HG03108 (cell line): Measurements from ENCODE around the gene CCNQ.

Experiments used
- ATAC-seq: cut with Tn5 transposase; IDR thresholded peaks from one replicate; pipeline ENCODE4 v1.9.1; 2021; ENCODE audit warnings: moderate library complexity; ENCODE audit not compliant: unreplicated experiment

Gene CCNQ

DNA sequence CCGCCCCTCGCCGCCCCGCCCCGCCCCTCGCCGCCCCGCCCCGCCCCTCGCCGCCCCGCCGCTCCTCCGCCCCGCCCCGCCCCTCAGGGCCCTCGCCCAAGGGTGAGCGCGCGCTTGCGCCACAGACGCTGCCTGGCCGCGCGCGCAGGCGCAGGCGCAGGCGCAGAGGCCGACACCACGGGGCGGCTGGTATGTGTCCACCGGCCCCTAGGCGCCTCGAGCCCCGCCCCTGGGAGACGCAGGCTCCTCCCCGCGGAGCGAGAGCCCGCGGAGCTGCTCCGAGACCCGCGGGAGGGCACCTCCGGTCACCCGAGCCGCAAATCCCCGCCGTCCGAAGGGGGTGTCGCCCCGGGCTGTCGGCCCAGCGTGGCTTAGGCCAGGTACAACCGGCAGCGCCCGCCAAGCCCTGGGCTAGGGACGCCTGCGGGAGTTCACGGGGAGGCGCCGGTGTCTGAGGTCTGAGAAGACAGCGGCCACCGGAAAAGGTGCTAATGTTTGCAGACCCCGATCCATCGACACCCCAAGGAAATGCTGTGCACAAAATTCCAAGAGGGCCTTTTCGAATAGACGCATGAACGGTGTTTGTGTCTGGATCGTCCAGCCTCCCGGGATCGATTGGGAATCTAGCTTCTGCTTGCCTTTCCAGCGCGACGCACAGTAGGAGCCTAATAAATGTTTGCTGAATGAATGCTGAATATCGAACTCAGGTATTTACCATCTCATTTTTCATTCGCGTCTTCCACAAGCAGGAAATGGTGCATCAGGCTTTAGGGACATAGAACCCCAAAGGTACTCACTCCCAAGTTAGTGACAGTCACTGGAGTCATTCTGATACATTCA, 473 bp upstream of the CCNQ start:
- peak; percentile 83 for ATAC-seq

DNA sequence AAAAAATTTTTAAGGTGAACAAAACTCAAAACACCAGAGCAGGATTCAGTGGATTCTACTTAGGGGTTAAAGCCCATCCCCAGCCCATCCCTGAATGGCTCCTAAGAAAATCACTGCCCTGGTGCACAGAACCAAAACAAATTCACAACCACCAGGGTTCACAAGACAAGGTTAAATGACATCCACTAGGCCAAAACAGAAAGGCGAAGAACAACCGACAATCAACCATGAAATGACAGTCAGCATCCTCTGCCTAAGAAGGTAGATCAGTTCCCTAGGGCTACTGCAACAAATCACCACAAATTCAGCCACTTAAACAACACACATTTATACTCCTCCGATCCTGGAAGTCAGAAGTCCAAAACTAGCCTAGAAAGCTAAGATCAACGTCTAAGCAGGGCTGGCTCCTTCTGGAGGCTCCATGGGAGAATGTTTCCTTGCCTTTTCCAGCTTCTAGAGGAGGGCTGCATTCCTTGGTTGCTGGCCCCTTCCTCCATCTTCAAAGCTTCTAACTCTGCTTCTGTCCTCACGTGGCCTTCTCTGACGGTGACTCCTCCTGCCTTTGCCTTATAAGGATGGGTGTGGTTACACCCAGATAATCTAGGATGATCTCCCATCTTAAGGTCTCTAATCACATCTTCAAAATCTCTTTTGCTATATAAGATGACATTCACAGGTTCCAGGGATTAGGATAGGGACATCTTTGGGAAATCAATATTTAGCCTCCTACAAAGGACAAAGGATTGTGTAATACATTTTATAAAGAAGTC, 1.8 kb downstream of the CCNQ start:
- ATAC-seq: no peak

DNA sequence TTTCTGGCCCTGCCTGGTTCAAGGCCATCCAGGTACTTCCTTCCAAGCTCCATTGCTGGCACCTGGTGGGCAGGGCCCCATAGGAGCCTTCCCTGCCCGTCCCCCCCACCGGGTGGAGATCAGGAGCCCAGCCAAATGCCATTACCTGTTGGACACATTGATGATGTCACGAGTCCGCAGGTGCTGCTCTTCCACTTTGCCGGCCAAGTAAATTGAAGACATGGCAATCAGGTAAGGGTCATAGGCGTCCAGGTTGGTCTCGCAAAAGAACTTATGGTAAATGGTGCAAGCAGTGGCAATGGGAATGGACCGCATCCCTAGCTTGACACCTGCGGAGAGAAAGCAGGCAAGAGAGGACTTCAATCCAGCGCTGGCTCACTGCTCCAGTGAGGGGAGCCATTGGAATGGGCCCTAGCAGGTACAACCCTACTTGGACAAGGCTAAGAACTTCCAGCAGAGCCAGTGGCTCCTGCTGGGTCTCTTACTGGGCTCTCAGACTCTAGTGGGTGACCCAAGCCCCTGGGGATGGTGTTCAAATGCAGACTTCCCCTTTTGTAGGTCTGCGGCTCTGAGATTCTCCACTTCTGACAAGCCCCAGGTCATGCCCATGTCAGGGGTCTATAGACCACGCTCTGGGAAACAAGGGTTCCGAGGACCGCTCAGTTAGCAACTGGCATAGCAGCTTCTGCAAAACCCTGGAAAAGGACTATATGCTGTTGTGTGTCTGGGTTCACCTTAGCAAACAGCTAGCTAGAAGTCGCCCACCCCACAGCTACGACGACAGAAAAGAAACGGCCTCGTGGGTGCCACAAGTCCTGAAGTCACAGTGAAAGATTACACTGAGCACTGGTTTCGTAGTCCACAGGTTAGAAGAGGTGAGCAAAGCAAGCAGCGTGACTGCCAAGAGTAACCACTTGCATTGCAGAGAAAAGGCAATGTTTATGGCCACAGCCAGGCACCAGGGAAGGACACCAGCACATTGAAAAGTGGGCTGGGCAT, 2.8 kb downstream of the CCNQ start:
- no peak for ATAC-seq

DNA sequence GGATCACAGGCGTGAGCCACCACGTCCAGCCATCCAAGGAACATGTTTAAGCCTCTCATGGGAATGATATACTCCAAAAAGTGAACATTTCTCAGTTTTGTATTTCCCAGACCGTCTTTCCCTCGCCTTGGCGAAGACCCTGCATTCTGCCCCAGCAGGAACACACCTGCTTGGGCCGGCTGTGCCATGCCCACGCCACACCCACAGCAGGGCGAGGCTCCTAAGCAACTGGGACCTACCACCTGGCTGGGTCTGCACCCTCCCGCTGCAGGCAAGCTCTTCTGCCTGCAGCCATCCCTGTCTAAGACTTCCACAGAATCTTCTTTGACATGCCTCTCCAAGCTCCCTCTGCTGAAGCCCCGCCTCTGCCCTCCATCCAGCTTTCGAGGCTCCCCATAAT, 3.6 kb downstream of the CCNQ start:
- no peak for ATAC-seq

DNA sequence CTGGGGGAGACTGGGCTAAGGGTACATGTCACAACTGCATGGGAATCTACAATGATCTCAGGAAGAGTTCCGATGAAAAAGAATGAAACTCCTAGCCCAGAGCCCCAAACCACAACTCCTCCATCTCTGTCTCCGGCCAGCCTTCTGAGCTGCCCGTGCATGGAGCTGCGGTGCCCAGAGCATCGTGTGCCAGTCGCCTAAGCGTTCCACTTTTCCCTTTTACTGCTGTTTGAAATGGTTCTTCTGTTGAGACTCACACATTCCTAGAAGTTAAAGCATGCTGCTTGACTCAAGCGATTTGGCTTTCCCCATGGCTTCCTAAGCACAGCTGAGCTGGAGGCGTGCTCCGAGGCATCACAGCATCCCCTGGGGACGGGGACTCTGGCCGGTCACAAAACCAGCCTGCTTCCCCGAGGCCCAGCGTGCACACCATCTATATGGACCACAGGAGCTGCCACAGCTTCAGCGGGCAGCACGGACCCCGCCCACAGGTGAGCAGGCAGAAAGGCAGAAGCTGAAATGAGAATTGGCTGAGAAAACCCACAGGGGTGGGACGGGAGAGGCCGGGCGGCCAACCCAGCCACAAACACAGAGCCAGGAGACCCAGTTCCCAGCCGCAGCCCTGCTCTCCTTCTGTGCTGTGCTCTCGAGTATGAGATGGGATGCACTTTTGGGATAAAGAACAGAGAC, 5.0 kb downstream of the CCNQ start:
- ATAC-seq: no peak

DNA sequence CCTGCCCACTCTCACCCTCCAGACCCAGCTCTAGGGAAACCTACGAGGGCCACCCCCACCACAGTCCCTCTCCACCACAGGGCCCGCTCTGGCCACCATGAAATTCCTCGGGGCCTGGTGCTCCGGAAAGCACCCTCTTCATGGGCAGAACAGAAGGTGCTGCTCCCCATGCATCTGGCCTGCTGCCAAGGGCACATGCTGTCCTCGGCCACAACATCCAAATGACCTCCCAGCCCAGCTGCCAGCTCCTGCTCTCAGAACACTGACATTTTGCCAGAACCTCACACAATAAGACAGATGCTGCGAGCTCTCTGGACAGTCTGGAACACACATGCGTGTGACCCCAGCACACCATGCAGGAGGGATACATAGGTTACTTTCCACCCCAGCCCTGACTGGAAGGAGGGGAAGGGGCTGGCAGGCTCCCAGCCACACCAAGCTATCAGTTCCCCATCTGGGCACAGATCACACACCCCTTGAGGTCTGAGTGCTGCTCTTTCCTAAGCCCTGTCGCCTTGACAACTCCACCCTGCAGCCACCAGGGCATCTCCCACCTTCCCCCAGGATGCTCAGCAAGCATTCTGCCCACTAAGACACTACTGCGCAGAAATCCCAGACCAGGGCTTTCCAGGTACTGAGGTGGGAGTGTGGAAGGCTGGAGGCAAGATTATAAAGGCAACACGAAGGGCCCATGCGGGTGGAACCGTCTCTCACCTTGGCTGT, 5.8 kb downstream of the CCNQ start:
- ATAC-seq: no peak

DNA sequence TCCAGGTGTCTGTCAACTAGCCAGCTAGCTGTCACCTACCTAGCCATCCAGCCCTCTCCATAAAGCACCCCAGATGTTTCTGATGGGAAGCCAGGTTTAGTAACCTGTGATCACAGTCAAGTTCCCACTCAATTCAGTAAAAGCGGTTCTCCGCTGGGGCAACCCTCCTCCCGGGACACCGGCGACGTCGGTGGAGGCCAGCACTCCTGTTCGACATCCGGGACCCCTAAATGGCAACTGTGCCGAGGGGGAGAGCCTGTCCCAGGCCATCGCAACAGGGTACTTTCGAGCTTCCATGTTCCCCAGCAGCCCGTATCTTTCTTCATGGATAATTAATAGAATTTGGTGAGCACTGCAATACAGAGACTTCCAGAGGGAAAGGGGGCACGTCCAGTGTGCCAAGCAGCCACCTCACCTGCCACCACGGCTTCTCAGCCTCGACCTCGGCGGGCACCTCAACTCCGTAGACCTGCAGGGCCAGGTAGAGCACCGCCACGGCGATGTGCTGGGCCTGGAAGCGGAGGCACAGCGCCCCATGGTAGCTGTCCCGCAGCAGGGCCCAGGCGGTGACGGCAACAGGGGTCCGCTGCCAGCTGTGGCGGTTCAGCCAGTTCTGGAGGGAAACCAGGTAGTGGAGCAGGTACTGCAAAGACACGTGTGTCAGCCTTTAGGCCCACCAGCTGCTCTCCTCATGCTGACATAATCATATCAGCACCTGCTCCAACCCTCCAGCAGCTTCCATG, 6.7 kb downstream of the CCNQ start:
- no peak for ATAC-seq

DNA sequence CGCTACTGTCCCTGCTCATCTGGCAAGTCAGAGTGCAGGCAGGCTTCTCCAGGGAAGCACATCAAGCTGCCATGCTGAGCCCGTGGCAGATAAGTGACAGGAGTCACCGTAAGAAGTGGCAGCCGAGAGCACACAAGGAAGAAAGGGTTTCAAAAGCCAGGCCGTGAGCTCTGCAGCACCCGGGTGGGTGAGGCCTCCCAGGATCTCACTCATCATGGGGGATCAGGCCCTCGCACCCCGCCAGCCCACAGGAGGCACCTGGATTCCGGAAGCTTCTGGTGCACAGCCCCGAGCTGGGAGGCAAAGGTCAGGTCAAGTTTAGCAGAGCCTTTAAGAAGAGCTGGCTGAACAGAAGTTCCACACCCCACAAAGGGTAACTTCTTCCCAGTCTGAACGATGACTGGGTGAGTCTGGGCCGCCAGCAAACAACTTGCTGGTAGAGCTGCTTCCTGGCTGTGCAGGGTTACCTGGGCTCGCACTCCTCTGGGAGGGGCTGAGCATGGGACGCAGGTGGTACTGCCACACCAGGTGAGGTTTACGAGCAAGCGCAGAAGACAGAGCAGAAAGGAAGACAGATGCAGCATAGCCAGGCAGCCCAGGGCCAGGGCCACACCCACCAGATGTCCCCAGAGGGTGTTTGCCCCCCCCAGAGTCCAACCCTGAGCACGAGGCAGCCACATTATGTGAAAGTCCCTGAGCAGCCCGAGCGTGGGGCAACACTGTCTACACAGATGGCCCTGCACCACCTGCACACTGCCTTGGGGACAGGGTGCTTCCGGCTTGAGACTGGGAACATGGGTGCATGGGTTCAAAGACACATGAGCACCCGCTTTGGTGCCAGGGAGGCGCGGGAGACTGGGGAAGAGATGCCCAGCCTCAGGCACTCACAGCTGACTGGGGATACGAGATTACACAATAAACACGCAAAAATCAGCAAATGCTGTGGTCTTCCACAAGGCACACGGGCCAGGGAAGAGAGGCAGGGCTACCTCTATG, 7.7 kb downstream of the CCNQ start:
- ATAC-seq: no peak

DNA sequence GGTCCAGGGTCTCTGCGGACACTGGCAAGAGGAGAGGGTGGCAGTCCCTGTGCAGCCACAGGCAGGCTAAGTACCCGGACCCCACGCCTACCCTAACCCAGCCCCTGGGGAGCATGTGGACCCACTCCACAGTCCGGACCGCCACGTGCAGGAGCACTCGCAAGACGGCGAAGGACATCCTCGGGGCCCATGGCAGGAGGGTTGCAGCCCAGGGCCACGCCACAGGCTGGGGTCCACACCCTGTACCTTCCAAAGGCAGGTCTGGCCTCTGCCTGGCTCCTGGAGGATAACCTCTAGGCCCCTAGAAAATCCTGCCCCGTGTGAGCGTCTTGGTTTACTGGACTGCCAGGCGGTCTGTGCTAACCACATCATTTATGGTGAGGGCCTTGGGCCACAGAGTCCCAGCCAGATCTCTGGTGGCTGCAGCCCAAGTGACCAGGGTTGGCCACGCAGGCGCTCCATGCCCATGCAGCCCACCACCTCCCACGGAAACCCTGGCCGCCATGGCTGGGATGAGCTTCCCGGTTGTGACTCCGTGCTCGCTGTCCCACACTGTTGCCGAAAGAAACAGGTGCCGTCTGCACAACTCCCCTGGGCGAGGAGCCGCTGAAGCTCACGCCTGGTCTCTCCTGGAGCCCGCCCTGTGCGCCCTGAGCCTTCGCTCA, 10.0 kb downstream of the CCNQ start:
- no peak for ATAC-seq

DNA sequence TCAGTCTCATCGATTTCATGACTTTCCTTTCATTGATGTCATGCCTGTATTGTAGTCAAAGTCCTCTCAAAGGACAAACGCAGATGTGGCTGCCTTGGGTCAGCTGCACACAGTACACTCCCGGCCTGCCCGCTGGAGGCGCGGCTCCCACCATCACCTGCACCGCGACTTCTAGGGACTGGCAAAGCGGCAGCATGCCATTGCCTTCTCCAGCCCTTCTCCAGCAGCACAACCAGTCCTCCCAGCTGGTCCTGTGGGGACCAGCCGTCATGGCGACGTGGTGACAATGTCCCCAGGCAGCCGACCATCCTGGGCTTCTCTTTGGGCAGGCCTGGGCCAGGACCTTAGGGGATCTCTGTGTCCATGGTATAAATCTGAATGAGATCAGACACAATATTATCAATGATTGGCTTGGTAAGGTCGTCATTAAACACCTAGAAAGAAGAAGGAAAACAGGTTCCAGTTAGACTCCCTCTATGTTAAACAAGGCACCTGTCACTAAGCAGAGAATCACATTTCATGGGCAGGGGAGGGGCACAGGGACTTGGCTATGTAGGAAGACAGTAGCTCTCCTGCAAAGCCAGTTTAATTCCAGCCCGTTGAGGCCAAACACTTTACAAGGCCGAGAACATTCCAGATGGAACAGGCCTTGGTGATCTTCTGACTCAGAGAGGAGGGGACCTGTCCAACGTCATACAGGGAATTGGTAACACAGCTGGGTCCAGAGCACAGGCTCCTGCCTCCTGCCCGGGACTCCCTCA, 10.7 kb downstream of the CCNQ start:
- ATAC-seq: no peak

DNA sequence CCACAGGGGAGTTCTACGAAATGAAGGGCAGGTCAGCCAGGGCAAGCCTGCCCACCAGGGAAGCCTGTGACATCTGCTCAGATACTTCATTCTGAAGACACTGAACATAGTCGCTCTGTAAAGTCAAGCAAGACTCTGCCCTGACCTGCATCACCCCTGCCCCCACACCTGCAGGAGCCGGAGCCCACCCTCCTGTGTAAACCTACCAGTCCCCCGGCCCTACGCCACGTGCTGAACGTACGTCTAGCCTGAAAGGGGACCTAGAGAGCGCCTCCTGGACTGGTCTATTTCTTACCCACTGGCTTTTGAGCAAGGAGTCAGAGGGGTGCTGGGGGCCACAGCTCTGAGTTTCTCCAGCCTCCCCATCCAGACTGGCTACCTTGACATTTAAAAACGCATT, 11.6 kb downstream of the CCNQ start:
- no peak for ATAC-seq

DNA sequence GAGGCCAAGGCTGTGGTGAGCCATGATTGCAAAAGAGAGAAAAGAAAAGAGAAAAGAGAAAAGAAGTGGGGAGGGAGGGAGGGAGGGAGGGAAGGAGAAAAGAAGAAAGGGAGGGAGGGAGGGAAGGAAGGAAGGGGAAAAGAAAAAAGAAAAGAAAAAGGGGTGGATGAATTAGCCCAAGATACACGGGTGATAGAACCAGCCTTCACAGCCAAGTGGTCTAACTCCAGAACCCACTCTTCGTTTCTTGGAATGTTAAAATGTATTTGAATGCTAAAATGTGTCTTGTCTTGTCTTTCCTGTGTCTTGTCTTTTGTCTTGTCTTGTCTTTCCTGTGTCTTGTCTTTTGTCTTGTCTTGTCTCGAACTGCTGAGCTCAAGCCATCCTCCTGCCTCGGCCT, 13.1 kb downstream of the CCNQ start:
- ATAC-seq: no peak

DNA sequence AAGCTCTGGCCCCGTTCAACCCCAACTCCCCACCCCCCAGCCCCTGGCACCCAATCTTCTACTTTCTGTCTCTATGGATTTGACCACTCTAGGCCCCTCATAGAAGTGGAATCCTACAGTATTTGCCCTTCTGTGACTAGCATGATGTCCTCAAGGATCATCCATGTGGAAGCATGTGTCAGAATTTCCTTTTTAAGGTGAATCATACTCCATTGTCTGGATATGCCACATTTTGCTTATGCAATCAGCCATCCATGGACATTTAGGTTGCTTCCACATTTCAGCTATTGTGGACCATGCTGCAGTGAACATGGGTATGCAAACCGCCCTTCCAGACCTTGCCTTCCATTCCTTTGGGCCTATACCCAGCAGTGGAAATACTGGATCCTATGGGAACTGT, 15.5 kb downstream of the CCNQ start:
- no peak for ATAC-seq

DNA sequence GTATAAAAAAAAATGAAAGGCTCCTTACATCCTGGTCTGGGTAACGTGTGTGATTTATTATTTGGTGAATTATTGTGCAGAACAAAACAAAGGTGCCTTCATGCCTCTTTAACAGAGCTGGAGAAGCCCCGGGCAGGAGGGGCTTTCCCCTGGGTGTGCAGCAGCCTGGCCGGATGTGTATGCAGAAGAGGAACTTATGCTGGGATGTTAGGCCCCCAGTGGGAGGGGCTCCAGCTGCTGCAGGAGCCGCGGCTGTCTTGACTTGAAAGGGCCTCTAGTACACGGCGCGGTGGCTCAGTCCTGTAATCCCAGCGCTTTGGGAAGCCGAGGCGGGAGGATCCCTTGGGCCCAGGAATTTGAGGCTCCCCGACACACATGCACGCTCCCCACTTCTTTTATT, 16.0 kb downstream of the CCNQ start:
- peak; percentile 100 for ATAC-seq

DNA sequence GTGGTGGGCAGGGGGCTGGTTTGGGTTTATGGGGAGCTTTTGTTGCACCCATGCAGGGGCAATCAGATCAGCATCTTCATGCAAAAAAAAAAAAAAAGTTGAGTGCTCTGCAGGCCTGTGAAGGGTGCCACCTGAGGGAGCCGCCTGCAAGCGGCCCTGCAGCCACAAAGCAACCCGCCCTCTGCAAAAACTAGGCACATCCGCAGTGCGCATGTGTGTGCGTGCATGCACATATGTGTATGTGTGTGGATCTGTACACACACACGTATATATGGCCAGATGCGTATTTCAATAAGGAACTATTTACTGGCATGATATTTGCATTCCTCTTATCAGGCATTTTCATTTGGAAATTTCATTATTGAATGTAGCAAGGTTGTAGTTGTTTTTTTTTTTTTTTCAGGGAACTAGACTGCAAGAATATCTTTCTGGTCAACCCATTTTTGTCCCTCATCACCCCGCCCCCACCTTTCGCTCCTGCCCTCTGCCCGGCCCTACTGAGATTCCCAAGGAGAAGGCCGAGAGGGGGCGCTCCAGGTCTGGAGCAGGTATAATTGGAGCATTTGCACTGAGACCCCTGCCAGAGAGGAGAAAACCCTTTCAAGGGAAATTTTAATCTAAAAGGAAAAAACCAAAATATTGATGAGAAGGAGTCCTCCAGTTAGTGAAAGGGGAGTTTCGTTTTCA, 18.1 kb downstream of the CCNQ start:
- no peak for ATAC-seq

DNA sequence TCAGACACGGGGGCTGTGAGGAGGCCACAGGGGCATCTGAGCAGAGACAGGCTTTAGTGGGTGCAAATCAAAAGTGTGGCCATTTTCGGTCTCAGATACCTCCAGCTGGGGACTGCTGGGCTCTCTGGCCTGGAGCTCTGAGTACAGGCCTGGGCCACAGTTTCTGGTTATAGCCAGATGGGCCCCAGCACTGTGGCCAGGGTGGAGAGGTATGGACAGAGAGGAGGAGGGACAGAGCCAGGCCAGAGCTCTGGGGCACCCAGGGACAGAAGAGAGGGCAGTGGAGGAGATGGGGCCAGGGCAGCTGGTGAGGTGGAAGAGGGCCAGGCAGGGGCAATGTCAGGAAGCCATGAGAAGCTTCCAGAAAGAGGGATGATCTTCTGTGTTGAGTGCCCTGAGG, 20.1 kb downstream of the CCNQ start:
- no peak for ATAC-seq
